ENCODE data around the gene FNBP1.

FNBP1 gene

GRCh38 chr9:130072515-130073235 is 29.7 kb upstream of the FNBP1 start:
- peak; percentile 73 for DNase-seq (ENCODE audit: low read depth)
- no peak overlapping the region for H3K4me3 ChIP-seq (ENCODE audit: low read depth, low read length)
- no peak for TF ChIP-seq CTCF (IDR thresholded peaks at IDR 0.05; ENCODE audit: insufficient read depth, low read depth, low read length, missing control alignments)

DNA sequence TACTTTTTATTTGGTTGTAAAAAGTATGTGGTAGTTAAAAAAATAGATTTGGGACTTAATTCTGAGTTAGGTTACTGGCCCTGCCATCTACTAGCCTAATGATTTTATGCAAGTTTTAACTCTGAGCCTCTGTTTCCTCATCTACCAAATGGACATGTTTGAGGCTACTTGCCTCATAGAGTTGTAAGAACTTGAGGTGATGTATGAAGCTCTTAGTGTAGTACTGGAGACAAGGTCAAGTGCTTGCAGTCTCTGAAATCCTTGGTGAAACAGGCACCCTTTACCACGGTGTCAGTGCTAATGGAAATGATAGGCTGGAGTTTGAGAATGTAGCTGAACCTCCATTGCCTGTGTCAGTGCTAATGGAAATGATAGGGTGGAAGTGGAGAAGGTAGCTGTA is 26.1 kb upstream of the FNBP1 start:
- DNase-seq (ENCODE audit: low read depth), result no peak
- no peak for TF ChIP-seq CTCF (IDR thresholded peaks at IDR 0.05; ENCODE audit: insufficient read depth, low read depth, low read length, missing control alignments)
- H3K4me3 ChIP-seq (ENCODE audit: low read depth, low read length), result no peak overlapping the region

DNA sequence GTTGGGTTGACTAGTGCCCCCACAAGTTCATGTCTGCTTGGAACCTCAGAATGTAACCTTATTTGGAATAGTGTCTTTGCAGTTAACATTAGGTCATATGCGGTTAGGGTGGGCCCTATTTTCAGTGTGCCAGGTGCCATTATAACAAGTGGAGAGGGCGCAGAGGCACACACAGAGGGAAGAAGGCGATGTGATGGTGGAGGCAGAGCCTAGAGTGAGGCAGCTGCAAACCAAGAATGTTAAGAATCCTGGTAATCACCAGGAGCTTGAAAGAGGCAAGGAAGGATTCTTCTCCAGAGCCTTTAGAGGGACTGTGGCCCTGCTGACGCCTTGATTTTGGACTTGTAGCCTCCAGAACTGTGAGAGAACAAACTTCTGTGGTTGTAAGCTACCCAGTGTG is 21.6 kb upstream of the FNBP1 start:
- no peak for TF ChIP-seq CTCF (IDR thresholded peaks at IDR 0.05; ENCODE audit: insufficient read depth, low read depth, low read length, missing control alignments)
- H3K4me3 ChIP-seq (ENCODE audit: low read depth, low read length), result no peak overlapping the region
- no peak for DNase-seq (ENCODE audit: low read depth)

- no peak for DNase-seq (ENCODE audit: low read depth)
- no peak overlapping the region for H3K4me3 ChIP-seq (ENCODE audit: low read depth, low read length)
- no peak for TF ChIP-seq CTCF (IDR thresholded peaks at IDR 0.05; ENCODE audit: insufficient read depth, low read depth, low read length, missing control alignments)
Observed at GRCh38 chr9:130062750-130063149, 19.8 kb upstream of the FNBP1 start.

GRCh38 chr9:130060296-130060695 is 17.3 kb upstream of the FNBP1 start:
- DNase-seq (ENCODE audit: low read depth), result no peak

DNA sequence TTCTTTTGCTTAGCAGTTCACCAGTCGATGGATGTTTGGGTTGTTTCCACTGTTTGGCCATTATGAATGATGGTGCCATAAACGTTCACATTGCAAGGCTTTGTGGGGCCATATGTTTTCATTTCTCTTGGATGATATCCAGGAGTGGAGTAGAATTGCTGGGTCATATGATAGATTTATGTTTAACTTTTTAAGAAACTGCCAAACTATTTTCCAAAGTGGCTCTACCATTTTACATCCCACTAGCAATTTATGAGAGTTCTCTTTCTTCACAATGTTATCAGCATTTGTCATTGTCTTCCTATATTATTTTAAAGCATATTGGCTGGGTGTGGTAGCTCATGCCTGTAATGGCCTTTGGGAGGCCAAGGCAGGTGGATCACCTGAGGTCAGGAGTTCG is 15.9 kb upstream of the FNBP1 start:
- no peak for DNase-seq (ENCODE audit: low read depth)
- no peak overlapping the region for H3K4me3 ChIP-seq (ENCODE audit: low read depth, low read length)
- no peak for TF ChIP-seq CTCF (IDR thresholded peaks at IDR 0.05; ENCODE audit: insufficient read depth, low read depth, low read length, missing control alignments)

More at GRCh38 chr9:130060296-130060695, 17.3 kb upstream of the FNBP1 start:
- H3K4me3 ChIP-seq (ENCODE audit: low read depth, low read length), result no peak overlapping the region
- no peak for TF ChIP-seq CTCF (IDR thresholded peaks at IDR 0.05; ENCODE audit: insufficient read depth, low read depth, low read length, missing control alignments)

- no peak overlapping the region for H3K4me3 ChIP-seq (ENCODE audit: low read depth, low read length)
- no peak for DNase-seq (ENCODE audit: low read depth)
- TF ChIP-seq CTCF (IDR thresholded peaks at IDR 0.05; ENCODE audit: insufficient read depth, low read depth, low read length, missing control alignments), result peak; percentile 18
Observed at GRCh38 chr9:130058154-130058553, 15.2 kb upstream of the FNBP1 start.
